Panc1 (cell line): ENCODE data around the gene SLC29A1. TPM values are rescaled to one million over a fixed set of nuclear protein-coding genes. Genes with fewer than 3 reads are reported as not detected.

ENCODE experiments used
- ATAC-seq: fragments of 200-7000 bp; cut with Tn5 transposase; 2 replicates; pipeline ENCODE4 v1.9.1; 2020; ENCODE audit warnings: mild to moderate bottlenecking, moderate library complexity
- BruUV-seq: library from RNA; stranded (reverse); fragments of 400-500 nt; replicated peaks from 2 replicates; lab custom pipeline; 2021; lab: Mats Ljungman, UMichigan
- CTCF ChIA-PET: fragments of 300-600 bp; sonication (Branson Sonifier 250); formaldehyde crosslinking; loops from one replicate; lab custom pipeline; 2022; ENCODE audit warnings: antibody characterized with exemption; lab: Charles Lee
- POLR2A ChIA-PET: fragments of 300-600 bp; sonication (Branson Sonifier 250); formaldehyde crosslinking; loops from one replicate; lab custom pipeline; 2022; ENCODE audit warnings: antibody characterized with exemption; lab: Charles Lee
- DNase-seq: peaks from one replicate; pipeline ENCODE4 v3.0.0-alpha.2; 2010; ENCODE audit warnings: low read depth, low spot score
- H3K27ac ChIP-seq: 2 replicates; pipeline ENCODE4 v1.5.1; 2011; ENCODE audit warnings: mild to moderate bottlenecking, low read length, inconsistent platforms
- H3K27me3 ChIP-seq: fragments of 200-500 bp; sonication (Bioruptor generic); 2 replicates; pipeline ENCODE4 v1.6.0; 2014; ENCODE audit warnings: low read length, inconsistent platforms; ENCODE audit not compliant: control insufficient read depth, insufficient read depth
- H3K36me3 ChIP-seq: fragments of 200-500 bp; sonication (Bioruptor generic); 2 replicates; pipeline ENCODE4 v1.5.1; 2014; ENCODE audit warnings: inconsistent platforms, mild to moderate bottlenecking, low read length, moderate library complexity; ENCODE audit not compliant: control insufficient read depth, insufficient read depth
- H3K4me1 ChIP-seq: 2 replicates; pipeline ENCODE4 v1.5.1; 2011; ENCODE audit warnings: inconsistent platforms, mild to moderate bottlenecking, low read length, moderate library complexity; ENCODE audit not compliant: control insufficient read depth, insufficient read depth
- H3K4me3 ChIP-seq, 2 experiments: 2 replicates each; pipeline ENCODE4 v1.5.1; 2011 to 2012; ENCODE audit warnings: low read depth in 2 of 2, low read length in 2 of 2, mild to moderate bottlenecking in 2 of 2, inconsistent platforms in 1 of 2, moderate library complexity in 1 of 2
- H3K9me3 ChIP-seq: fragments of 200-500 bp; sonication (Bioruptor generic); 2 replicates; pipeline ENCODE4 v1.5.1; 2014; ENCODE audit warnings: low read depth, mild to moderate bottlenecking, inconsistent platforms, low read length, moderate library complexity; ENCODE audit not compliant: control insufficient read depth, insufficient read depth
- POLR2AphosphoS5 ChIP-seq: IDR thresholded peaks from 2 replicates; pipeline ENCODE4 v1.6.1; 2012; ENCODE audit warnings: mild to moderate bottlenecking, low read depth, low read length, moderate library complexity
- SIN3A ChIP-seq: IDR thresholded peaks from 2 replicates; pipeline ENCODE4 v1.6.1; 2012; ENCODE audit warnings: low read depth, mild to moderate bottlenecking, low read length, moderate library complexity, borderline replicate concordance; ENCODE audit not compliant: insufficient read depth
- TCF7L2 ChIP-seq: IDR thresholded peaks from 2 replicates; pipeline ENCODE4 v1.6.1; 2011; ENCODE audit warnings: mild to moderate bottlenecking, low read depth, low read length, inconsistent platforms
- in situ Hi-C: cut with HindIII; loops from 2 replicates; pipeline ENCODE4 v1.10.0; 2016; ENCODE audit warnings: low sequenced_read_pairs, low pct_unique_long_range_greater_than_20kb
- intact Hi-C: fragments of 100-400 bp; cut with micrococcal nuclease; formaldehyde crosslinking; loops from one replicate; pipeline ENCODE4 v1.10.0; 2022; ENCODE audit not compliant: unreplicated experiment
- total RNA-seq: library from RNA; stranded (reverse); gene quantifications from one replicate; pipeline ENCODE4 v1.2.1, GENCODE V29; 2021; ENCODE audit not compliant: unreplicated experiment
- TF ChIP-seq, protein P1 (sequence below): fragments of 450-650 bp; IDR thresholded peaks from 2 replicates; pipeline ENCODE4 v1.5.1; 2017; ENCODE audit warnings: mild to moderate bottlenecking
- TF ChIP-seq, protein P2 (sequence below), 2 experiments: IDR thresholded peaks; 2 replicates each; pipeline ENCODE4 v1.6.1; 2011 to 2012; ENCODE audit warnings: low read depth in 2 of 2, control low read depth in 1 of 2, low read length in 1 of 2, mild to moderate bottlenecking in 1 of 2, moderate library complexity in 1 of 2; ENCODE audit not compliant: insufficient read depth in 1 of 2

SLC29A1 gene
- total RNA-seq, 1 experiment from 2014 or later = 263 TPM

GRCh38 chr6:44254191-44255104 lies 31.1 kb downstream of the SLC29A1 start:
- CTCF ChIA-PET = interaction anchor here (0.5 to 1.1 kb wide), 3 partner anchors 14 to 158 kb away, joined by 3 to 9 read pairs (median 6); no protein-coding TSS in a partner anchor
- BruUV-seq = TSS peak; percentile 73
- H3K27me3 ChIP-seq = no peaks in the 10 kb centered on the region
- in situ Hi-C loops = no loop called here
- H3K9me3 ChIP-seq = no peaks in the 10 kb centered on the region
- no peak for TF ChIP-seq SIN3A
- no peak for TF ChIP-seq TCF7L2
- TF ChIP-seq POLR2AphosphoS5 = peak; percentile 34
- TF ChIP-seq, protein P1, sequence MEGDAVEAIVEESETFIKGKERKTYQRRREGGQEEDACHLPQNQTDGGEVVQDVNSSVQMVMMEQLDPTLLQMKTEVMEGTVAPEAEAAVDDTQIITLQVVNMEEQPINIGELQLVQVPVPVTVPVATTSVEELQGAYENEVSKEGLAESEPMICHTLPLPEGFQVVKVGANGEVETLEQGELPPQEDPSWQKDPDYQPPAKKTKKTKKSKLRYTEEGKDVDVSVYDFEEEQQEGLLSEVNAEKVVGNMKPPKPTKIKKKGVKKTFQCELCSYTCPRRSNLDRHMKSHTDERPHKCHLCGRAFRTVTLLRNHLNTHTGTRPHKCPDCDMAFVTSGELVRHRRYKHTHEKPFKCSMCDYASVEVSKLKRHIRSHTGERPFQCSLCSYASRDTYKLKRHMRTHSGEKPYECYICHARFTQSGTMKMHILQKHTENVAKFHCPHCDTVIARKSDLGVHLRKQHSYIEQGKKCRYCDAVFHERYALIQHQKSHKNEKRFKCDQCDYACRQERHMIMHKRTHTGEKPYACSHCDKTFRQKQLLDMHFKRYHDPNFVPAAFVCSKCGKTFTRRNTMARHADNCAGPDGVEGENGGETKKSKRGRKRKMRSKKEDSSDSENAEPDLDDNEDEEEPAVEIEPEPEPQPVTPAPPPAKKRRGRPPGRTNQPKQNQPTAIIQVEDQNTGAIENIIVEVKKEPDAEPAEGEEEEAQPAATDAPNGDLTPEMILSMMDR = no peak
- TF ChIP-seq, protein P2, sequence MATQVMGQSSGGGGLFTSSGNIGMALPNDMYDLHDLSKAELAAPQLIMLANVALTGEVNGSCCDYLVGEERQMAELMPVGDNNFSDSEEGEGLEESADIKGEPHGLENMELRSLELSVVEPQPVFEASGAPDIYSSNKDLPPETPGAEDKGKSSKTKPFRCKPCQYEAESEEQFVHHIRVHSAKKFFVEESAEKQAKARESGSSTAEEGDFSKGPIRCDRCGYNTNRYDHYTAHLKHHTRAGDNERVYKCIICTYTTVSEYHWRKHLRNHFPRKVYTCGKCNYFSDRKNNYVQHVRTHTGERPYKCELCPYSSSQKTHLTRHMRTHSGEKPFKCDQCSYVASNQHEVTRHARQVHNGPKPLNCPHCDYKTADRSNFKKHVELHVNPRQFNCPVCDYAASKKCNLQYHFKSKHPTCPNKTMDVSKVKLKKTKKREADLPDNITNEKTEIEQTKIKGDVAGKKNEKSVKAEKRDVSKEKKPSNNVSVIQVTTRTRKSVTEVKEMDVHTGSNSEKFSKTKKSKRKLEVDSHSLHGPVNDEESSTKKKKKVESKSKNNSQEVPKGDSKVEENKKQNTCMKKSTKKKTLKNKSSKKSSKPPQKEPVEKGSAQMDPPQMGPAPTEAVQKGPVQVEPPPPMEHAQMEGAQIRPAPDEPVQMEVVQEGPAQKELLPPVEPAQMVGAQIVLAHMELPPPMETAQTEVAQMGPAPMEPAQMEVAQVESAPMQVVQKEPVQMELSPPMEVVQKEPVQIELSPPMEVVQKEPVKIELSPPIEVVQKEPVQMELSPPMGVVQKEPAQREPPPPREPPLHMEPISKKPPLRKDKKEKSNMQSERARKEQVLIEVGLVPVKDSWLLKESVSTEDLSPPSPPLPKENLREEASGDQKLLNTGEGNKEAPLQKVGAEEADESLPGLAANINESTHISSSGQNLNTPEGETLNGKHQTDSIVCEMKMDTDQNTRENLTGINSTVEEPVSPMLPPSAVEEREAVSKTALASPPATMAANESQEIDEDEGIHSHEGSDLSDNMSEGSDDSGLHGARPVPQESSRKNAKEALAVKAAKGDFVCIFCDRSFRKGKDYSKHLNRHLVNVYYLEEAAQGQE (IDR thresholded peaks at IDR 0.05; ENCODE audit: insufficient read depth in 1 of 2, low read depth in 2 of 2, low read length in 1 of 2) = no peak
- DNase-seq = no peak
- peak; percentile 19 for ATAC-seq
- peak overlapping the region in 1 of 2 experiments; percentile 95; a peak in 1 of 4 replicates for H3K4me3 ChIP-seq
- H3K4me1 ChIP-seq = peaks cover 63% of the 10 kb centered on the region
- POLR2A ChIA-PET = interaction anchor here (0.6 to 1.0 kb wide), 2 partner anchors 82 to 127 kb away, joined by 3 read pairs; partner anchors contain the start of gene TMEM63B
- H3K36me3 ChIP-seq = peaks cover 44% of the 10 kb centered on the region
- peak overlapping the region; percentile 83; the same call in 1 of the 2 replicates for H3K27ac ChIP-seq
- intact Hi-C loops = loop anchor here (1.0 to 10.0 kb wide), 2 partner anchors 82 to 160 kb away; no protein-coding TSS in a partner anchor

- H3K27ac ChIP-seq = peak overlapping the region; percentile 83
- intact Hi-C loops = loop anchor here (10.0 kb wide), 1 partner anchor 160 kb away; no protein-coding TSS in a partner anchor
- no TSS peak for BruUV-seq
These were observed 31.9 kb downstream of the SLC29A1 start for GRCh38 chr6:44255105-44255808.

More at GRCh38 chr6:44255105-44255808, 31.9 kb downstream of the SLC29A1 start:
- peaks cover 36% of the 10 kb centered on the region for H3K36me3 ChIP-seq
- POLR2A ChIA-PET = interaction anchor here (0.6 kb wide), 2 partner anchors 87 to 128 kb away, joined by 3 read pairs; partner anchors contain the start of gene TMEM63B
- in situ Hi-C loops = no loop called here
- H3K4me3 ChIP-seq = peak overlapping the region in 1 of 2 experiments; percentile 95; a peak in 3 of 4 replicates
- ATAC-seq (peak; percentile 24), DNase-seq (no peak)
- TF ChIP-seq TCF7L2 (no peak), POLR2AphosphoS5 (peak; percentile 69), SIN3A (peak; percentile 79; the same call in 1 of the 2 replicates)
- TF ChIP-seq, protein P1 = no peak
- TF ChIP-seq, protein P2 (IDR thresholded peaks at IDR 0.05; ENCODE audit: insufficient read depth in 1 of 2, low read depth in 2 of 2, low read length in 1 of 2) = no peak
- CTCF ChIA-PET = interaction anchor here (0.9 kb wide), 1 partner anchor 34 kb away, joined by 3 read pairs; no protein-coding TSS in a partner anchor
- H3K27me3 ChIP-seq = no peaks in the 10 kb centered on the region
- no peaks in the 10 kb centered on the region for H3K9me3 ChIP-seq
- peaks cover 55% of the 10 kb centered on the region for H3K4me1 ChIP-seq
